HepG2 (cell line): Measurements from ENCODE around the gene FBXL22. TPM values are rescaled to one million over a fixed set of nuclear protein-coding genes. Genes with fewer than 3 reads are reported as not detected.
A peak's percentile ranks its signal among the peaks of the same experiment; 100 is the strongest.

ENCODE experiments used
- BRF2 ChIP-seq: sonication (generic); formaldehyde crosslinking; IDR thresholded peaks from 2 replicates; pipeline ENCODE4 v1.8.1; 2022; ENCODE audit warnings: mild to moderate bottlenecking, missing genetic modification reagents
- GATA4 ChIP-seq: sonication (generic); IDR thresholded peaks from 2 replicates; pipeline ENCODE4 v1.6.1; 2016; ENCODE audit warnings: antibody characterized with exemption, low read depth, borderline replicate concordance
- HOXA7 ChIP-seq: sonication (generic); formaldehyde crosslinking; IDR thresholded peaks from 2 replicates; pipeline ENCODE4 v1.8.1; 2022; ENCODE audit warnings: mild to moderate bottlenecking, missing genetic modification reagents, moderate library complexity
- KDM5A ChIP-seq: fragments of 200-600 bp; sonication (generic); IDR thresholded peaks from 2 replicates; pipeline ENCODE4 v1.7.0; 2018; ENCODE audit warnings: antibody characterized with exemption, mild to moderate bottlenecking, low read length, borderline replicate concordance
- KMT2A ChIP-seq: sonication (generic); formaldehyde crosslinking; IDR thresholded peaks from 2 replicates; pipeline ENCODE4 v1.4.0; 2020; ENCODE audit warnings: missing genetic modification reagents
- MTA1 ChIP-seq: sonication (generic); formaldehyde crosslinking; IDR thresholded peaks from 2 replicates; pipeline ENCODE4 v1.4.0; 2020; ENCODE audit warnings: missing genetic modification reagents, mild to moderate bottlenecking, borderline replicate concordance
- MXD1 ChIP-seq: sonication (generic); formaldehyde crosslinking; IDR thresholded peaks from 2 replicates; pipeline ENCODE4 v1.4.0; 2020; ENCODE audit warnings: mild to moderate bottlenecking, missing genetic modification reagents
- SIN3A ChIP-seq: IDR thresholded peaks from 2 replicates; pipeline ENCODE4 v1.6.1; 2011; ENCODE audit warnings: low read depth, mild to moderate bottlenecking, control low read depth, low read length, borderline replicate concordance
- SSRP1 ChIP-seq: IDR thresholded peaks from 2 replicates; pipeline ENCODE4 v1.6.1; 2016; ENCODE audit warnings: control low read depth
- THYN1 ChIP-seq: sonication (generic); formaldehyde crosslinking; IDR thresholded peaks from 2 replicates; pipeline ENCODE4 v1.8.1; 2023; ENCODE audit warnings: low read depth, mild to moderate bottlenecking, moderate library complexity, missing genetic modification reagents, borderline replicate concordance
- TP53 ChIP-seq: sonication (generic); formaldehyde crosslinking; conservative IDR thresholded peaks from 2 replicates; pipeline ENCODE4 v1.4.0; 2020; ENCODE audit warnings: missing genetic modification reagents
- ZBTB7B ChIP-seq: sonication (generic); formaldehyde crosslinking; IDR thresholded peaks from 2 replicates; pipeline ENCODE4 v1.4.0; 2020; ENCODE audit warnings: missing genetic modification reagents
- ZNF180 ChIP-seq: sonication (generic); formaldehyde crosslinking; IDR thresholded peaks from 2 replicates; pipeline ENCODE4 v1.4.0; 2020; ENCODE audit warnings: low read depth, missing genetic modification reagents, borderline replicate concordance
- ZNF572 ChIP-seq: sonication (generic); formaldehyde crosslinking; IDR thresholded peaks from 2 replicates; pipeline ENCODE4 v1.5.1; 2020; ENCODE audit warnings: mild to moderate bottlenecking, missing genetic modification reagents
- ZNF598 ChIP-seq: sonication (generic); formaldehyde crosslinking; IDR thresholded peaks from 2 replicates; pipeline ENCODE4 v1.5.1; 2020; ENCODE audit warnings: mild to moderate bottlenecking, missing genetic modification reagents, borderline replicate concordance
- ZNF687 ChIP-seq: sonication (generic); formaldehyde crosslinking; IDR thresholded peaks from 2 replicates; pipeline ENCODE4 v1.5.1; 2020; ENCODE audit warnings: mild to moderate bottlenecking, missing genetic modification reagents, moderate library complexity
- ZNF879 ChIP-seq: sonication (generic); formaldehyde crosslinking; IDR thresholded peaks from 2 replicates; pipeline ENCODE4 v1.8.1; 2023; ENCODE audit warnings: missing genetic modification reagents
- ZSCAN12 ChIP-seq: sonication (generic); formaldehyde crosslinking; IDR thresholded peaks from 2 replicates; pipeline ENCODE4 v1.9.0; 2021; ENCODE audit warnings: mild to moderate bottlenecking, missing genetic modification reagents
- polyA plus RNA-seq, 8 experiments: library from polyadenylated mRNA; depleted of rRNA in 3 of 8; stranded (reverse) in 7 of 8; unstranded in 1 of 8; fragments of >200 nt; fragmentation: Illumina TruSeq in 4 of 8; extraction: Trizol in 4 of 8; gene quantifications; 2 replicates each; pipeline versions ENCODE4 v1.2.1 to v1.2.3, GENCODE V29; 2011 to 2016; ENCODE audit warnings: low read depth in 4 of 8, missing spikeins in 1 of 8, mixed read lengths in 1 of 8; ENCODE audit not compliant: insufficient read depth in 1 of 8
- total RNA-seq, 5 experiments: library from RNA; depleted of rRNA; stranded (reverse); fragments of >200 nt; fragmentation: Illumina TruSeq; extraction: Trizol; gene quantifications; 2 replicates each; pipeline ENCODE4 v1.2.3, GENCODE V29; 2016; ENCODE audit warnings: low read depth in 1 of 5

Gene FBXL22
- total and polyA plus RNA-seq, 2 of the 13 experiments (the other 11 are each of a cell fraction or from before 2014, with no cell fraction given) = 0.15 to 0.33 TPM

- TF ChIP-seq ZNF879 (CRISPR knock-in tag) (0 out of 2 replicates have a peak, but pooled peaks have one; percentile 70), GATA4 (no peak), SIN3A (no peak), ZBTB7B (no peak; the same call in 1 of the 2 replicates), KDM5A (0 out of 2 replicates have a peak, but pooled peaks have one; percentile 23), KMT2A (0 out of 2 replicates have a peak, but pooled peaks have one; percentile 13), ZSCAN12 (CRISPR knock-in tag) (no peak), ZNF180 (CRISPR knock-in tag) (no peak), BRF2 (0 out of 2 replicates have a peak, but pooled peaks have one; percentile 53), MTA1 (CRISPR knock-in tag) (no peak), TP53 (CRISPR knock-in tag) (0 out of 2 replicates have a peak, but pooled peaks have one; percentile 51), THYN1 (CRISPR knock-in tag) (no peak), ZNF687 (CRISPR knock-in tag) (peak; percentile 50; the same call in 1 of the 2 replicates), SSRP1 (CRISPR knock-in tag) (peak; percentile 76; the same call in 1 of the 2 replicates), ZNF598 (0 out of 2 replicates have a peak, but pooled peaks have one; percentile 25), MXD1 (peak; percentile 59; the same call in 1 of the 2 replicates), ZNF572 (CRISPR knock-in tag) (0 out of 2 replicates have a peak, but pooled peaks have one; percentile 61), HOXA7 (CRISPR knock-in tag) (peak; percentile 76; the same call in 1 of the 2 replicates)
Measured at GRCh38 chr15:63600001-63600615, 2.9 kb downstream of the FBXL22 start (continued).
